IMR-90 (cell line): ENCODE data around the gene GRN.

Experiments used
- BHLHE40 ChIP-seq: fragments of 150-350 bp; IDR thresholded peaks from 2 replicates; pipeline ENCODE4 v1.6.1; 2016; ENCODE audit warnings: mild to moderate bottlenecking, low read depth, low read length
- CEBPB ChIP-seq: IDR thresholded peaks from 2 replicates; pipeline ENCODE4 v1.6.1; 2012; ENCODE audit warnings: low read depth, low read length, improper control_type of control experiment
- CHD1 ChIP-seq: IDR thresholded peaks from 2 replicates; pipeline ENCODE4 v1.6.1; 2012; ENCODE audit warnings: low read depth, low read length, improper control_type of control experiment
- CTCF ChIP-seq: conservative IDR thresholded peaks from 2 replicates; pipeline ENCODE4 v1.5.1; 2012; ENCODE audit warnings: mild to moderate bottlenecking, low read depth, low read length, improper control_type of control experiment
- FOS ChIP-seq: fragments of 150-350 bp; IDR thresholded peaks from 2 replicates; pipeline ENCODE4 v1.6.1; 2016; ENCODE audit warnings: low read depth, low read length
- MAFK ChIP-seq: IDR thresholded peaks from 2 replicates; pipeline ENCODE4 v1.6.1; 2012; ENCODE audit warnings: low read depth, low read length, improper control_type of control experiment
- MAZ ChIP-seq: IDR thresholded peaks from 2 replicates; pipeline ENCODE4 v1.6.1; 2012; ENCODE audit warnings: low read depth, mild to moderate bottlenecking, low read length, improper control_type of control experiment, moderate library complexity, borderline replicate concordance
- MXI1 ChIP-seq: IDR thresholded peaks from 2 replicates; pipeline ENCODE4 v1.6.1; 2012; ENCODE audit warnings: low read depth, mild to moderate bottlenecking, low read length, moderate library complexity, borderline replicate concordance
- POLR2A ChIP-seq: IDR thresholded peaks from 2 replicates; pipeline ENCODE4 v1.6.1; 2012; ENCODE audit warnings: mild to moderate bottlenecking, low read depth, low read length
- RAD21 ChIP-seq: IDR thresholded peaks from 2 replicates; pipeline ENCODE4 v1.6.1; 2012; ENCODE audit warnings: low read length, improper control_type of control experiment
- RFX5 ChIP-seq: IDR thresholded peaks from 2 replicates; pipeline ENCODE4 v1.8.0; 2012; ENCODE audit warnings: low read depth, mild to moderate bottlenecking, low read length, moderate library complexity
- SMC3 ChIP-seq: fragments of 150-350 bp; IDR thresholded peaks from 2 replicates; pipeline ENCODE4 v1.6.1; 2016; ENCODE audit warnings: low read depth, mild to moderate bottlenecking, antibody characterized with exemption, low read length, moderate library complexity
- TF ChIP-seq, protein P1 (sequence below): fragments of 150-350 bp; IDR thresholded peaks from 2 replicates; pipeline ENCODE4 v1.6.1; 2017; ENCODE audit warnings: mild to moderate bottlenecking, antibody characterized with exemption, low read length, low read depth

- no peak for TF ChIP-seq CEBPB
- TF ChIP-seq FOS: no peak
- TF ChIP-seq MAZ: no peak
- TF ChIP-seq CTCF: no peak
- TF ChIP-seq MXI1: no peak
- TF ChIP-seq RAD21: no peak
- TF ChIP-seq CHD1: no peak
- no peak for TF ChIP-seq RFX5
- no peak for TF ChIP-seq POLR2A
- no peak for TF ChIP-seq BHLHE40
- TF ChIP-seq, protein P1, sequence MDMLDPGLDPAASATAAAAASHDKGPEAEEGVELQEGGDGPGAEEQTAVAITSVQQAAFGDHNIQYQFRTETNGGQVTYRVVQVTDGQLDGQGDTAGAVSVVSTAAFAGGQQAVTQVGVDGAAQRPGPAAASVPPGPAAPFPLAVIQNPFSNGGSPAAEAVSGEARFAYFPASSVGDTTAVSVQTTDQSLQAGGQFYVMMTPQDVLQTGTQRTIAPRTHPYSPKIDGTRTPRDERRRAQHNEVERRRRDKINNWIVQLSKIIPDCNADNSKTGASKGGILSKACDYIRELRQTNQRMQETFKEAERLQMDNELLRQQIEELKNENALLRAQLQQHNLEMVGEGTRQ: no peak
- TF ChIP-seq SMC3: no peak
- no peak for TF ChIP-seq MAFK
These were observed 47.1 kb upstream of the GRN start for GRCh38 chr17:44297975-44298374.
